Retinal pigment epithelial cell (primary cell): ENCODE data around the gene CENPA.
"Not testable (repeated sequence)": the region's sequence is repeated elsewhere in the genome, so short reads cannot be mapped to it uniquely, and the experiment has no call there.

ENCODE experiments used
- DNase-seq: peaks from one replicate; pipeline ENCODE4 v3.0.0-alpha.2; 2010; ENCODE audit warnings: low read depth
- H3K4me3 ChIP-seq: 2 replicates; pipeline ENCODE4 v1.5.1; 2011; ENCODE audit warnings: mild to moderate bottlenecking, low read length, control low read depth, moderate library complexity
- CTCF ChIP-seq: conservative IDR thresholded peaks from 2 replicates; pipeline ENCODE4 v1.5.1; 2011; ENCODE audit warnings: low read depth, low read length, control low read depth, inconsistent platforms

Gene CENPA

GRCh38 chr2:26754539-26754938, 31.3 kb upstream of the CENPA start:
- DNase-seq, result no peak
- H3K4me3 ChIP-seq, result no peak overlapping the region
- no peak for TF ChIP-seq CTCF

GRCh38 chr2:26754972-26755670, 30.7 kb upstream of the CENPA start:
- no peak for DNase-seq
- TF ChIP-seq CTCF, result no peak
- no peak overlapping the region for H3K4me3 ChIP-seq

- H3K4me3 ChIP-seq, result no peak overlapping the region
- TF ChIP-seq CTCF, result no peak
- DNase-seq, result no peak
These were observed 29.5 kb upstream of the CENPA start for GRCh38 chr2:26756337-26756736.

- no peak for TF ChIP-seq CTCF
- H3K4me3 ChIP-seq, result no peak overlapping the region
- peak; percentile 97 for DNase-seq
These were observed 27.7 kb upstream of the CENPA start for GRCh38 chr2:26757873-26758789.

GRCh38 chr2:26758790-26759321, 27.0 kb upstream of the CENPA start:
- no peak for DNase-seq
- no peak for TF ChIP-seq CTCF
- no peak overlapping the region for H3K4me3 ChIP-seq

GRCh38 chr2:26759845-26760244, 26.0 kb upstream of the CENPA start:
- no peak for TF ChIP-seq CTCF
- no peak for DNase-seq
- no peak overlapping the region for H3K4me3 ChIP-seq

GRCh38 chr2:26760991-26761390, 24.9 kb upstream of the CENPA start:
- DNase-seq, H3K4me3 ChIP-seq: not testable (repeated sequence)
